Uterus (tissue), 4 donors: ENCODE data around the gene NME1. TPM values are rescaled to one million over a fixed set of nuclear protein-coding genes. Genes with fewer than 3 reads are reported as not detected.
"Not testable (repeated sequence)": the region's sequence is repeated elsewhere in the genome, so short reads cannot be mapped to it uniquely, and the experiment has no call there.

Experiments
- DNase-seq, 2 donors: peaks; one replicate each; pipeline ENCODE4 v3.0.0-alpha.2; 2019 to 2020
- H3K27ac ChIP-seq, 2 donors: fragments of 200-600 bp; sonication (generic); 1 replicate in 1 of 2; 2 replicates in 1 of 2; pipeline ENCODE4 v1.5.1; 2016 to 2018
- H3K27me3 ChIP-seq, 2 donors: fragments of 200-600 bp; sonication (generic); one replicate each; pipeline ENCODE4 v1.5.1; 2018 to 2019; ENCODE audit warnings: control low read depth in 1 of 2
- H3K36me3 ChIP-seq, 2 donors: fragments of 200-600 bp; sonication (generic); one replicate each; pipeline ENCODE4 v1.5.1; 2019; ENCODE audit warnings: control low read depth in 1 of 2
- H3K4me1 ChIP-seq, 2 donors: fragments of 200-600 bp; sonication (generic); one replicate each; pipeline ENCODE4 v1.5.1; 2018 to 2019; ENCODE audit warnings: control low read depth in 1 of 2
- H3K4me3 ChIP-seq, 2 donors: fragments of 200-600 bp; sonication (generic); 1 replicate in 1 of 2; 2 replicates in 1 of 2; pipeline ENCODE4 v1.5.1; 2018 to 2019; ENCODE audit warnings: mild to moderate bottlenecking in 1 of 2
- H3K9me3 ChIP-seq, 2 donors: fragments of 200-600 bp; sonication (generic); one replicate each; pipeline ENCODE4 v1.5.1; 2019; ENCODE audit warnings: control low read depth in 1 of 2
- POLR2A ChIP-seq, 2 donors: fragments of 450-650 bp; IDR thresholded peaks; one replicate each; pipeline ENCODE4 v1.6.1; 2016; ENCODE audit warnings: antibody characterized with exemption in 2 of 2, mild to moderate bottlenecking in 1 of 2, moderate library complexity in 1 of 2
- intact Hi-C: fragments of 100-400 bp; cut with DNase I; formaldehyde crosslinking; loops from one replicate; pipeline ENCODE4 v1.15.1; 2023; ENCODE audit warnings: low total_unique reads
- total RNA-seq, 4 donors: library from RNA; depleted of rRNA in 3 of 4; stranded (reverse); fragments of >200 nt in 3 of 4; gene quantifications; one replicate each; pipeline versions ENCODE4 v1.1.0 to v1.2.4, GENCODE V29; 2014 to 2023
- TF ChIP-seq, protein P1 (sequence below), 4 experiments: fragments of 200-600 bp in 2 of 4; fragments of 450-650 bp in 2 of 4; sonication (generic) in 2 of 4; IDR thresholded peaks; one replicate each; pipeline ENCODE4 v1.5.1; 2016 to 2019; ENCODE audit warnings: antibody characterized with exemption in 4 of 4, mild to moderate bottlenecking in 2 of 4, moderate library complexity in 1 of 4
- donor health status: DM: yes; HTN: yes; CAD: no.

Gene NME1
- 10 to 100 TPM; 24.1 to 79.4 (median 39.5) TPM for total RNA-seq

DNA sequence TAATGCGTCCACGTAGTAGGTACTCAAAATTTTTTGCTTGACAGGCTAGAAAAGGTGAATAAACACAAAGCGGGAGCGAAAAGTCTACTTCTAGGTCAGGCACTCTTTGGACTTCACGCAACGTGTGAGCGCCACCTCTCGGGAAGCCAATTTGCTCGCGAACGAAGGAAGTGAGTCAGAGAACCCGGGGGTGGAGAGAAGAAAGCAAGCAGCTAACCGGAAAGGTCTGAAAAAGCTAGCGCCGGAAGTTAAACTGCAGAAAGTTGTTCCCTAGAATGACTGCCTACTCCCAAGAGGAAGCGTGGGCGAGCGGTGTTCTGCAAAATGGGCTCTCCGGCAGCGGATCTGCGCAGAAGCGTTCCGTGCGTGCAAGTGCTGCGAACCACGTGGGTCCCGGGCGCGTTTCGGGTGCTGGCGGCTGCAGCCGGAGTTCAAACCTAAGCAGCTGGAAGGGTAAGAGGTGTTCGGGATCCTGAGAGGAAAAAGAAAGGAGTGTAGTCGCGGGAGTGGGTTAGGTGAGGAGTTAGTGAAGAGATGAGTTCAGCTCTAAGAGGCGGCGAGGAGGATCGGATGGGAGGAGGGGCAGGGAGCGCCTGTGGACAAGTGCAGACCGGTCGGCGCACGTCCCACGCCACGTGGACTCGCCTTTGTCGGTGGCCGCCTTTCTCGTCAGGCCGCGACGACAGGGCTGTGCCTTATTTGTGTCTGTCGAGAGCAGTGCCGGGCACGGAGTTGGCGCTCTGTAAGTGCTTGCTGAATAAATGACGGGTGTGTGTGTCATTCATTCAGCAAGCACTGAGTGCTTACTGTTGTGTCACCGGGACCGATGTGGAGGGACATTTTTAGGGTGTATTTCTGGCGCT lies at the start of gene NME1:
Gene NME1 (plus strand): TSS at position 350 of the 863 bp plus-strand sequence. CDS start 2,096 bp downstream, outside the sequence.
- Histone ChIP-seq H3K9me3 (no peaks in the 10 kb centered on the region), H3K4me3 (peak within 1 kb of the TSS; percentile 65 to 74), H3K27ac (peak within 1 kb of the TSS; percentile 90 to 98), H3K27me3 (no peaks in the 10 kb centered on the region), H3K36me3 (no peaks in the 10 kb centered on the region), H3K4me1 (no peaks in the 10 kb centered on the region)
- DNase-seq, result peak; percentile 96 to 98
- intact Hi-C loops, result no loop called here
- TF ChIP-seq POLR2A (IDR thresholded peaks at IDR 0.05), result peak; percentile 39 to 66
- TF ChIP-seq, protein P1, sequence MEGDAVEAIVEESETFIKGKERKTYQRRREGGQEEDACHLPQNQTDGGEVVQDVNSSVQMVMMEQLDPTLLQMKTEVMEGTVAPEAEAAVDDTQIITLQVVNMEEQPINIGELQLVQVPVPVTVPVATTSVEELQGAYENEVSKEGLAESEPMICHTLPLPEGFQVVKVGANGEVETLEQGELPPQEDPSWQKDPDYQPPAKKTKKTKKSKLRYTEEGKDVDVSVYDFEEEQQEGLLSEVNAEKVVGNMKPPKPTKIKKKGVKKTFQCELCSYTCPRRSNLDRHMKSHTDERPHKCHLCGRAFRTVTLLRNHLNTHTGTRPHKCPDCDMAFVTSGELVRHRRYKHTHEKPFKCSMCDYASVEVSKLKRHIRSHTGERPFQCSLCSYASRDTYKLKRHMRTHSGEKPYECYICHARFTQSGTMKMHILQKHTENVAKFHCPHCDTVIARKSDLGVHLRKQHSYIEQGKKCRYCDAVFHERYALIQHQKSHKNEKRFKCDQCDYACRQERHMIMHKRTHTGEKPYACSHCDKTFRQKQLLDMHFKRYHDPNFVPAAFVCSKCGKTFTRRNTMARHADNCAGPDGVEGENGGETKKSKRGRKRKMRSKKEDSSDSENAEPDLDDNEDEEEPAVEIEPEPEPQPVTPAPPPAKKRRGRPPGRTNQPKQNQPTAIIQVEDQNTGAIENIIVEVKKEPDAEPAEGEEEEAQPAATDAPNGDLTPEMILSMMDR (IDR thresholded peaks at IDR 0.05), result peak; percentile 79 to 86 (median 82)

DNA sequence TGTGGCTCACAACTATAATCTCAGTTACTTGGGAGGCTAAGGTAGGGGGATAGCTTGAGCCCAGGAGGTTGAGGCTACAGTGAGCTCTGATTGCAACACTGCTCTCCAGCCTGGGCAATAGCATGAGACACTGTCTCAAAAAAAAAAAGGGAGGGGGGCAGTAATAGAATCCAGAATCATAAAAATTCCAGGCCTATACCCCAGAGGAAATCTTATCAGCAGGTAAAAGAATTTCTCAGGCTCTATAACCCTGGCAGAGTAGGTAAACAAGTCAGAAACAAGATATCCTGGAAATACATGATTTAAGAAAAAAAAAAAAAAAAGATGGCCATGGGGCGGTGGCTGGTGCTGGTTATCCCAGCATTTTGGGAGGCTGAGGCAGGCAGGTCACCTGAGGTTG lies 45.6 kb upstream of the NME1 start:
- Histone ChIP-seq H3K4me1 (peaks cover 0 to 4% of the 10 kb centered on the region in 2 donors), H3K27ac (no peak overlapping the region), H3K27me3 (no peaks in the 10 kb centered on the region), H3K4me3 (no peak overlapping the region), H3K9me3 (no peaks in the 10 kb centered on the region), H3K36me3 (no peaks in the 10 kb centered on the region)
- DNase-seq, result no peak
- intact Hi-C loops, result no loop called here
- TF ChIP-seq POLR2A (IDR thresholded peaks at IDR 0.05), result no peak
- TF ChIP-seq, protein P1 (IDR thresholded peaks at IDR 0.05), result no peak

GRCh38 chr17:51112303-51113222 lies 40.8 kb upstream of the NME1 start:
- H3K4me3 ChIP-seq, intact Hi-C loops, H3K36me3 ChIP-seq, H3K27me3 ChIP-seq, H3K4me1 ChIP-seq, H3K9me3 ChIP-seq: not testable (repeated sequence)
- DNase-seq, result peak; percentile 61 to 63
- peak overlapping the region; percentile 19 to 34 for H3K27ac ChIP-seq

GRCh38 chr17:51115179-51115578 lies 38.2 kb upstream of the NME1 start:
- H3K27ac ChIP-seq, result no peak overlapping the region
- peaks cover 0 to 7% of the 10 kb centered on the region in 2 donors for H3K4me1 ChIP-seq
- no peak for DNase-seq
- no peaks in the 10 kb centered on the region for H3K9me3 ChIP-seq
- H3K36me3 ChIP-seq, result no peaks in the 10 kb centered on the region
- TF ChIP-seq POLR2A (IDR thresholded peaks at IDR 0.05), result no peak
- TF ChIP-seq, protein P1 (IDR thresholded peaks at IDR 0.05), result no peak
- H3K4me3 ChIP-seq, result no peak overlapping the region
- intact Hi-C loops, result no loop called here
- H3K27me3 ChIP-seq, result no peaks in the 10 kb centered on the region

GRCh38 chr17:51118330-51119195 lies 34.8 kb upstream of the NME1 start:
- intact Hi-C loops, result no loop called here
- TF ChIP-seq, protein P1 (IDR thresholded peaks at IDR 0.05), result no peak
- no peak for TF ChIP-seq POLR2A (IDR thresholded peaks at IDR 0.05)

More at GRCh38 chr17:51118330-51119195, 34.8 kb upstream of the NME1 start:
- Histone ChIP-seq H3K9me3 (no peaks in the 10 kb centered on the region), H3K27me3 (no peaks in the 10 kb centered on the region), H3K4me3 (no peak overlapping the region), H3K4me1 (peaks cover 0 to 7% of the 10 kb centered on the region in 2 donors), H3K36me3 (no peaks in the 10 kb centered on the region), H3K27ac (peak overlapping the region in 1 of 2 donors; percentile 92)
- peak in 1 of 2 donors; percentile 33 for DNase-seq
